ENCODE results near the gene TKTL1.

Gene TKTL1

DNA sequence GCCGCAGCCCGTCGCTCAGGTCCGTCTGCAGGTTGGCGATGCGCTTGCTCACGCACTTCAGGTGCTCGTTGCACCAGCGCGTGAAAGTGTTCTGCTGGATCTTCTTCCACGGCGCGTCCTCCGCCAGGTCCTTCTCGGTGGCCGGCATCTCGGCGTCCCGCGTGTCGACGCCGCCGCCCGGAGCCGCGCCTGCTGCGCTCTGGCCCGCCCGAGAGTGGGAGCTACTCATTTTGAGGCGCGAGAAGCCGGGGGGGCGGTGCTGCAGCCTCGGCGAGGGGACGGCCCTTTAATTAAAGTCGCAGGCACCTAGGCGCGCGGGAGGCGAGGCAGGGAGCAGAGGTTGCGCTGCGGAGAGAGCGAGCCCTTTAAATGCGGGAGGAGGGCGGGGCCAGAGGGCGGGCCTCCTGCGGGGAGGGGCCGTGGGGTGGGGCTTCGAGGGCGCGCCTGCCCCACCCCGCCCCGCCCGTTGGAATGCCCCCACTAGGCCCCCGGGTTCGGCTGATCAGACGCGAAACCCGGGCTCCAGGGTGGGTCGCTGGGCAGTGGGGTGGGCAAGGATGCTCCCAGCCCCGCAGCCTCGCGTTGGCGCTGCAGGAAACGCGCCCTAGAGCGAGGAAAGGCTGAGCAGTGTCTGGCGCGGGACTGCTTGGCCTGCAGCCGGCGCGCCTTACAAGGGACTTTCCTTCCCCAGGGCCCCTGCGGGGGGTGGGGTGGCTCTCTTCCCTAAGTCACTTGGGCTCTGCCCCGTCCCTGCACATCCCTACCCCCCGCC lies 75.6 kb downstream of the TKTL1 start:
- peak; percentile 92 for DNase-seq (ENCODE audit: low read depth)
- TF ChIP-seq, protein P1, sequence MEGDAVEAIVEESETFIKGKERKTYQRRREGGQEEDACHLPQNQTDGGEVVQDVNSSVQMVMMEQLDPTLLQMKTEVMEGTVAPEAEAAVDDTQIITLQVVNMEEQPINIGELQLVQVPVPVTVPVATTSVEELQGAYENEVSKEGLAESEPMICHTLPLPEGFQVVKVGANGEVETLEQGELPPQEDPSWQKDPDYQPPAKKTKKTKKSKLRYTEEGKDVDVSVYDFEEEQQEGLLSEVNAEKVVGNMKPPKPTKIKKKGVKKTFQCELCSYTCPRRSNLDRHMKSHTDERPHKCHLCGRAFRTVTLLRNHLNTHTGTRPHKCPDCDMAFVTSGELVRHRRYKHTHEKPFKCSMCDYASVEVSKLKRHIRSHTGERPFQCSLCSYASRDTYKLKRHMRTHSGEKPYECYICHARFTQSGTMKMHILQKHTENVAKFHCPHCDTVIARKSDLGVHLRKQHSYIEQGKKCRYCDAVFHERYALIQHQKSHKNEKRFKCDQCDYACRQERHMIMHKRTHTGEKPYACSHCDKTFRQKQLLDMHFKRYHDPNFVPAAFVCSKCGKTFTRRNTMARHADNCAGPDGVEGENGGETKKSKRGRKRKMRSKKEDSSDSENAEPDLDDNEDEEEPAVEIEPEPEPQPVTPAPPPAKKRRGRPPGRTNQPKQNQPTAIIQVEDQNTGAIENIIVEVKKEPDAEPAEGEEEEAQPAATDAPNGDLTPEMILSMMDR (IDR thresholded peaks at IDR 0.05; ENCODE audit: insufficient read depth, low read depth, low read length, missing control alignments), result no peak
- peak overlapping the region; percentile 58 for H3K4me3 ChIP-seq (ENCODE audit: low read length)

- peak; percentile 36 for DNase-seq (ENCODE audit: low read depth)
- H3K4me3 ChIP-seq (ENCODE audit: low read length), result peak overlapping the region; percentile 35
- TF ChIP-seq, protein P1 (IDR thresholded peaks at IDR 0.05; ENCODE audit: insufficient read depth, low read depth, low read length, missing control alignments), result no peak
Observed at GRCh38 chrX:154371789-154372300, 76.2 kb downstream of the TKTL1 start.

DNA sequence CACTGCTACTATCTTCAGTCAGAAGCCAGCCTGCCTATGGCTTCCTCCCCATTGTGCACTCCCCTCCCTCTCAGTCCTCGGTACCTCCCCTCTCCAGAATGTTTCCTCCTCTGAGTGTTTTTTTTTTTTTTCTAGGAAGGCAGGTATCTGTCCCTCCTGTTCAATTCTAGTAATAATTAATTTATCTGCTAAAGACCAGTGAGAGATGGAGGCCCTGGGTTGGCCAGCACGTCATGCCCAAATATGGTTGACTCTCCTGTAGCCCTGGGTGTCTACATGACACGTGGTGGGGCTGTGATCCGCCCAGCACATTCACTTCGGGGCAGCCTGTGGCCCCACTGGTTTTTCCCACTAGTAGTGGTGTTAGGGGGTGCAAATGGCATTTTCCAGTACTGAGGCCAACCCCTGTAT lies 77.0 kb downstream of the TKTL1 start:
- H3K4me3 ChIP-seq (ENCODE audit: low read length), result peak overlapping the region; percentile 35
- TF ChIP-seq, protein P1 (IDR thresholded peaks at IDR 0.05; ENCODE audit: insufficient read depth, low read depth, low read length, missing control alignments), result no peak
- peak; percentile 59 for DNase-seq (ENCODE audit: low read depth)

- peak overlapping the region; percentile 61 for H3K4me3 ChIP-seq (ENCODE audit: low read length)
- DNase-seq (ENCODE audit: low read depth), result peak; percentile 85
- TF ChIP-seq, protein P1 (IDR thresholded peaks at IDR 0.05; ENCODE audit: insufficient read depth, low read depth, low read length, missing control alignments), result peak; percentile 72
Observed at GRCh38 chrX:154373340-154374306, 78.0 kb downstream of the TKTL1 start.

- H3K4me3 ChIP-seq (ENCODE audit: low read length), result peak within 1 kb of the TSS; percentile 61
- peak; percentile 15 for DNase-seq (ENCODE audit: low read depth)
- TF ChIP-seq, protein P1 (IDR thresholded peaks at IDR 0.05; ENCODE audit: insufficient read depth, low read depth, low read length, missing control alignments), result no peak
Observed at GRCh38 chrX:154374313-154375155, 78.9 kb downstream of the TKTL1 start, which contains the start of gene FLNA. Gene FLNA, minus strand, starts transcription at chrX:154374634. Its CDS starts 3,389 bp downstream, at chrX:154371245.

- H3K4me3 ChIP-seq (ENCODE audit: low read length), result peak overlapping the region; percentile 41
- TF ChIP-seq, protein P1 (IDR thresholded peaks at IDR 0.05; ENCODE audit: insufficient read depth, low read depth, low read length, missing control alignments), result no peak
- no peak for DNase-seq (ENCODE audit: low read depth)
Observed at GRCh38 chrX:154375156-154375504, 79.5 kb downstream of the TKTL1 start.

Measured in epithelial cell of esophagus (primary cell).